GM23338 (cell line): Measurements from ENCODE around the gene VSTM2B. TPM values are rescaled to one million over a fixed set of nuclear protein-coding genes. Genes with fewer than 3 reads are reported as not detected.

Source experiments
- ATAC-seq: fragments of 200-7000 bp; cut with Tn5 transposase; 3 replicates; pipeline ENCODE4 v1.9.1; 2020
- DNase-seq: peaks from one replicate; pipeline ENCODE4 v3.0.0-alpha.2; 2015; ENCODE audit warnings: low spot score
- H2AFZ ChIP-seq: fragments of 200-600 bp; sonication (generic); 2 replicates; pipeline ENCODE4 v1.8.0; 2016; ENCODE audit warnings: antibody characterized with exemption, mild to moderate bottlenecking, moderate library complexity
- H3F3A ChIP-seq: fragments of 200-600 bp; sonication (generic); replicated peaks from 2 replicates; pipeline ENCODE4 v1.8.0; 2017; ENCODE audit warnings: antibody characterized with exemption, mixed run types, low read depth
- H3K27ac ChIP-seq: fragments of 200-600 bp; sonication (generic); 2 replicates; pipeline ENCODE4 v1.6.1; 2016; ENCODE audit warnings: low read depth
- H3K27me3 ChIP-seq: fragments of 200-600 bp; sonication (generic); 2 replicates; pipeline ENCODE4 v1.8.0; 2016; ENCODE audit warnings: mild to moderate bottlenecking, mixed run types, moderate library complexity; ENCODE audit not compliant: insufficient read depth
- H3K36me3 ChIP-seq: fragments of 200-600 bp; sonication (generic); 2 replicates; pipeline ENCODE4 v1.8.0; 2016; ENCODE audit warnings: mild to moderate bottlenecking; ENCODE audit not compliant: insufficient read depth
- H3K4me1 ChIP-seq: fragments of 200-600 bp; sonication (generic); 2 replicates; pipeline ENCODE4 v1.8.0; 2016; ENCODE audit warnings: mild to moderate bottlenecking, moderate library complexity; ENCODE audit not compliant: insufficient read depth
- H3K4me2 ChIP-seq: fragments of 200-600 bp; sonication (generic); 2 replicates; pipeline ENCODE4 v1.7.1; 2017; ENCODE audit warnings: mixed run types
- H3K4me3 ChIP-seq: fragments of 200-600 bp; sonication (generic); 2 replicates; pipeline ENCODE4 v1.6.1; 2016; ENCODE audit warnings: mixed run types
- H3K79me2 ChIP-seq: fragments of 200-600 bp; sonication (generic); replicated peaks from 2 replicates; pipeline ENCODE4 v1.8.0; 2017; ENCODE audit warnings: mild to moderate bottlenecking; ENCODE audit not compliant: insufficient read depth
- H3K9me2 ChIP-seq: fragments of 200-600 bp; sonication (generic); 2 replicates; pipeline ENCODE4 v1.8.0; 2017; ENCODE audit not compliant: insufficient read depth
- H4K20me1 ChIP-seq: fragments of 200-600 bp; sonication (generic); replicated peaks from 2 replicates; pipeline ENCODE4 v1.8.0; 2017; ENCODE audit warnings: mild to moderate bottlenecking; ENCODE audit not compliant: insufficient read depth
- H3K27ac Mint-ChIP-seq: 2 replicates; pipeline ENCODE4 v1.8.0; 2020; ENCODE audit warnings: inconsistent platforms, mild to moderate bottlenecking, moderate library complexity, mixed read lengths
- H3K27me3 Mint-ChIP-seq: 3 replicates; pipeline ENCODE4 v1.8.0; 2022; ENCODE audit warnings: low read depth, mild to moderate bottlenecking, moderate library complexity, mixed read lengths, inconsistent platforms; ENCODE audit not compliant: insufficient read depth, poor library complexity
- H3K36me3 Mint-ChIP-seq: 3 replicates; pipeline ENCODE4 v1.8.0; 2021; ENCODE audit warnings: low read depth, mild to moderate bottlenecking, inconsistent platforms, moderate library complexity, mixed read lengths
- H3K4me1 Mint-ChIP-seq: 3 replicates; pipeline ENCODE4 v1.8.0; 2020; ENCODE audit warnings: mild to moderate bottlenecking, inconsistent platforms, mixed read lengths
- H3K4me3 Mint-ChIP-seq: 3 replicates; pipeline ENCODE4 v1.8.0; 2021; ENCODE audit warnings: moderate library complexity, mild to moderate bottlenecking, inconsistent platforms, mixed read lengths
- H3K9me3 Mint-ChIP-seq: 3 replicates; pipeline ENCODE4 v1.8.0; 2020; ENCODE audit warnings: moderate library complexity, mild to moderate bottlenecking, inconsistent platforms, mixed read lengths
- NANOG ChIP-seq: IDR thresholded peaks from 2 replicates; pipeline ENCODE4 v1.6.1; 2016; ENCODE audit warnings: antibody characterized with exemption, borderline replicate concordance
- STAT1 ChIP-seq: IDR thresholded peaks from one replicate; pipeline ENCODE4 v1.6.1; 2016; ENCODE audit warnings: antibody characterized with exemption; ENCODE audit not compliant: unreplicated experiment
- ZNF331 ChIP-seq: fragments of 250-450 bp; sonication (Bioruptor Pico); IDR thresholded peaks from 2 replicates; pipeline ENCODE4 v1.5.0; 2020; ENCODE audit warnings: low read depth, mild to moderate bottlenecking, moderate library complexity
- polyA plus RNA-seq: library from polyadenylated mRNA; unstranded; fragments of >200 nt; fragmentation: Nextera tagmentation; extraction: Ambion mirVana; gene quantifications from 2 replicates; pipeline ENCODE4 v1.2.1, GENCODE V29; 2016
- total RNA-seq: library from RNA; depleted of rRNA; stranded (reverse); fragments of >200 nt; shearing (Covaris generic); gene quantifications from 2 replicates; pipeline ENCODE4 v1.2.3, GENCODE V29; 2014
- TF ChIP-seq, protein P1 (sequence below): fragments of 250-450 bp; sonication (Bioruptor Pico); IDR thresholded peaks from 2 replicates; pipeline ENCODE4 v1.5.0; 2020; ENCODE audit warnings: mild to moderate bottlenecking, moderate library complexity
- TF ChIP-seq, protein P2 (sequence below): IDR thresholded peaks from one replicate; pipeline ENCODE4 v1.6.1; 2018; ENCODE audit warnings: antibody characterized with exemption; ENCODE audit not compliant: unreplicated experiment

Gene VSTM2B
- total and polyA plus RNA-seq, 2 experiments from 2014 or later, result 1.2 to 1.8 TPM

DNA sequence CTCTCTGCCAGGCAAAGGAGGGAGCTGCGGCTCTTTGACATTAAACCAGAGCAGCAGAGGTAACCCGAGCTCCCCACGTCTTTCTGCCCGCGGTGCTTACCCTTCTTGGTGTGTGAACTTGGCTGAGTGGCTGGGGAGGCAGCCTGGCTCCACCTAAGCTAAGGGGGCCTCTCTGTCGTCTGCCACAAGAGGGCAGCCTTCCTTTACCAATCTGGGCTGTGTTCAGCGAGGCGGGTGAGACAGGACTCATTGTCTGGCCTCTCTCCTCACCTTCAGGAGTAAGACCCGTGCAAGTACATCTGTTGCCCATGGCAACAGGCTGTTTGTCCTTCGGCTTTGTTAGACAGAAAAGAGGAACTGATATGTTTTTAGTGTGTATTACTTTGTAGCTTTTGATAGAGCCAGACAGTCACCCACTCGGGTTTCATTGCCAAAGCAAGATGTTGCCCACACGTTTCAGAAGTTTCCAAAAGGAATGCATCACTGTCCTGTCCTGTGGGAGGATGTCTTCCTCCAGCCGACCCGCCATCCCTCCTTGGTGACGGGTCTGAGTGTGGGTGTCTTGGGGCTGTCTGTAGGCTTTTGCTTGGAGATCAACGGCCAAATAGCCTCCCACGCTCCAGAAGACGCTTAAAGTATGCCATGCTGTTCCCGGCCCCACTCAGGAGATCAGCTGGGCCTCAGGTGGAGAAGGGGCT, 84.9 kb downstream of the VSTM2B start (continued):
- TF ChIP-seq, protein P1, sequence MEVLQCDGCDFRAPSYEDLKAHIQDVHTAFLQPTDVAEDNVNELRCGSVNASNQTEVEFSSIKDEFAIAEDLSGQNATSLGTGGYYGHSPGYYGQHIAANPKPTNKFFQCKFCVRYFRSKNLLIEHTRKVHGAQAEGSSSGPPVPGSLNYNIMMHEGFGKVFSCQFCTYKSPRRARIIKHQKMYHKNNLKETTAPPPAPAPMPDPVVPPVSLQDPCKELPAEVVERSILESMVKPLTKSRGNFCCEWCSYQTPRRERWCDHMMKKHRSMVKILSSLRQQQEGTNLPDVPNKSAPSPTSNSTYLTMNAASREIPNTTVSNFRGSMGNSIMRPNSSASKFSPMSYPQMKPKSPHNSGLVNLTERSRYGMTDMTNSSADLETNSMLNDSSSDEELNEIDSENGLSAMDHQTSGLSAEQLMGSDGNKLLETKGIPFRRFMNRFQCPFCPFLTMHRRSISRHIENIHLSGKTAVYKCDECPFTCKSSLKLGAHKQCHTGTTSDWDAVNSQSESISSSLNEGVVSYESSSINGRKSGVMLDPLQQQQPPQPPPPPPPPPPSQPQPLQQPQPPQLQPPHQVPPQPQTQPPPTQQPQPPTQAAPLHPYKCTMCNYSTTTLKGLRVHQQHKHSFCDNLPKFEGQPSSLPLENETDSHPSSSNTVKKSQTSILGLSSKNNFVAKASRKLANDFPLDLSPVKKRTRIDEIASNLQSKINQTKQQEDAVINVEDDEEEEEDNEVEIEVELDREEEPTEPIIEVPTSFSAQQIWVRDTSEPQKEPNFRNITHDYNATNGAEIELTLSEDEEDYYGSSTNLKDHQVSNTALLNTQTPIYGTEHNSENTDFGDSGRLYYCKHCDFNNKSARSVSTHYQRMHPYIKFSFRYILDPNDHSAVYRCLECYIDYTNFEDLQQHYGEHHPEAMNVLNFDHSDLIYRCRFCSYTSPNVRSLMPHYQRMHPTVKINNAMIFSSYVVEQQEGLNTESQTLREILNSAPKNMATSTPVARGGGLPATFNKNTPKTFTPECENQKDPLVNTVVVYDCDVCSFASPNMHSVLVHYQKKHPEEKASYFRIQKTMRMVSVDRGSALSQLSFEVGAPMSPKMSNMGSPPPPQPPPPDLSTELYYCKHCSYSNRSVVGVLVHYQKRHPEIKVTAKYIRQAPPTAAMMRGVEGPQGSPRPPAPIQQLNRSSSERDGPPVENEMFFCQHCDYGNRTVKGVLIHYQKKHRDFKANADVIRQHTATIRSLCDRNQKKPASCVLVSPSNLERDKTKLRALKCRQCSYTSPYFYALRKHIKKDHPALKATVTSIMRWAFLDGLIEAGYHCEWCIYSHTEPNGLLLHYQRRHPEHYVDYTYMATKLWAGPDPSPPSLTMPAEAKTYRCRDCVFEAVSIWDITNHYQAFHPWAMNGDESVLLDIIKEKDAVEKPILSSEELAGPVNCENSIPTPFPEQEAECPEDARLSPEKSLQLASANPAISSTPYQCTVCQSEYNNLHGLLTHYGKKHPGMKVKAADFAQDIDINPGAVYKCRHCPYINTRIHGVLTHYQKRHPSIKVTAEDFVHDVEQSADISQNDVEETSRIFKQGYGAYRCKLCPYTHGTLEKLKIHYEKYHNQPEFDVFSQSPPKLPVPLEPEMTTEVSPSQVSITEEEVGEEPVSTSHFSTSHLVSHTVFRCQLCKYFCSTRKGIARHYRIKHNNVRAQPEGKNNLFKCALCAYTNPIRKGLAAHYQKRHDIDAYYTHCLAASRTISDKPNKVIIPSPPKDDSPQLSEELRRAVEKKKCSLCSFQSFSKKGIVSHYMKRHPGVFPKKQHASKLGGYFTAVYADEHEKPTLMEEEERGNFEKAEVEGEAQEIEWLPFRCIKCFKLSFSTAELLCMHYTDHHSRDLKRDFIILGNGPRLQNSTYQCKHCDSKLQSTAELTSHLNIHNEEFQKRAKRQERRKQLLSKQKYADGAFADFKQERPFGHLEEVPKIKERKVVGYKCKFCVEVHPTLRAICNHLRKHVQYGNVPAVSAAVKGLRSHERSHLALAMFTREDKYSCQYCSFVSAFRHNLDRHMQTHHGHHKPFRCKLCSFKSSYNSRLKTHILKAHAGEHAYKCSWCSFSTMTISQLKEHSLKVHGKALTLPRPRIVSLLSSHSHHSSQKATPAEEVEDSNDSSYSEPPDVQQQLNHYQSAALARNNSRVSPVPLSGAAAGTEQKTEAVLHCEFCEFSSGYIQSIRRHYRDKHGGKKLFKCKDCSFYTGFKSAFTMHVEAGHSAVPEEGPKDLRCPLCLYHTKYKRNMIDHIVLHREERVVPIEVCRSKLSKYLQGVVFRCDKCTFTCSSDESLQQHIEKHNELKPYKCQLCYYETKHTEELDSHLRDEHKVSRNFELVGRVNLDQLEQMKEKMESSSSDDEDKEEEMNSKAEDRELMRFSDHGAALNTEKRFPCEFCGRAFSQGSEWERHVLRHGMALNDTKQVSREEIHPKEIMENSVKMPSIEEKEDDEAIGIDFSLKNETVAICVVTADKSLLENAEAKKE (CRISPR knock-in tag), result no peak
- TF ChIP-seq, protein P2, sequence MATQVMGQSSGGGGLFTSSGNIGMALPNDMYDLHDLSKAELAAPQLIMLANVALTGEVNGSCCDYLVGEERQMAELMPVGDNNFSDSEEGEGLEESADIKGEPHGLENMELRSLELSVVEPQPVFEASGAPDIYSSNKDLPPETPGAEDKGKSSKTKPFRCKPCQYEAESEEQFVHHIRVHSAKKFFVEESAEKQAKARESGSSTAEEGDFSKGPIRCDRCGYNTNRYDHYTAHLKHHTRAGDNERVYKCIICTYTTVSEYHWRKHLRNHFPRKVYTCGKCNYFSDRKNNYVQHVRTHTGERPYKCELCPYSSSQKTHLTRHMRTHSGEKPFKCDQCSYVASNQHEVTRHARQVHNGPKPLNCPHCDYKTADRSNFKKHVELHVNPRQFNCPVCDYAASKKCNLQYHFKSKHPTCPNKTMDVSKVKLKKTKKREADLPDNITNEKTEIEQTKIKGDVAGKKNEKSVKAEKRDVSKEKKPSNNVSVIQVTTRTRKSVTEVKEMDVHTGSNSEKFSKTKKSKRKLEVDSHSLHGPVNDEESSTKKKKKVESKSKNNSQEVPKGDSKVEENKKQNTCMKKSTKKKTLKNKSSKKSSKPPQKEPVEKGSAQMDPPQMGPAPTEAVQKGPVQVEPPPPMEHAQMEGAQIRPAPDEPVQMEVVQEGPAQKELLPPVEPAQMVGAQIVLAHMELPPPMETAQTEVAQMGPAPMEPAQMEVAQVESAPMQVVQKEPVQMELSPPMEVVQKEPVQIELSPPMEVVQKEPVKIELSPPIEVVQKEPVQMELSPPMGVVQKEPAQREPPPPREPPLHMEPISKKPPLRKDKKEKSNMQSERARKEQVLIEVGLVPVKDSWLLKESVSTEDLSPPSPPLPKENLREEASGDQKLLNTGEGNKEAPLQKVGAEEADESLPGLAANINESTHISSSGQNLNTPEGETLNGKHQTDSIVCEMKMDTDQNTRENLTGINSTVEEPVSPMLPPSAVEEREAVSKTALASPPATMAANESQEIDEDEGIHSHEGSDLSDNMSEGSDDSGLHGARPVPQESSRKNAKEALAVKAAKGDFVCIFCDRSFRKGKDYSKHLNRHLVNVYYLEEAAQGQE, result no peak
- TF ChIP-seq ZNF331 (CRISPR knock-in tag) (no peak), STAT1 (no peak)

DNA sequence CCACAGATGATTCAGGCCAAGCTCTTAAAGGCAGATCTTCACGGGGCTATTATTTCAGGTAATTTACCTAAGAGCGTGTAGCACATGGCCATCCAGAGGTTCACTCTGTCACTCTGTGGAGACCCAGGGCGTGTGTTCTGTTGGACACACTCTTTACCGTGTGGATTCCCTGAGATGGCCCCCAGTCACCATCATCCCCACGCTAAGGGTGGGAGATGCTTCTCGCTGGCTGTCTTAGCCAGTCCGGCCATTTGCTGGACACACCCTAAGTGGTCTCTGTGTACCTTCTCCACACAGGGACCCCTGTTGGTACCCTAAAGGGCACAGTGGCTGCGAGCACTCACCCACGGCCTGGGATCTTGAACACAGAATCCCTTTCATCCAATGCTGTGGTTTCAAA, 86.3 kb downstream of the VSTM2B start:
- H3K36me3 Mint-ChIP-seq, result peaks cover 55% of the 10 kb centered on the region
- DNase-seq, result no peak
- Histone ChIP-seq H2AFZ (no peak overlapping the region), H3K4me3 (no peak overlapping the region), H3K27me3 (no peaks in the 10 kb centered on the region), H3K79me2 (peaks cover 5% of the 10 kb centered on the region), H3K36me3 (no peaks in the 10 kb centered on the region), H3K27ac (no peak overlapping the region), H4K20me1 (no peaks in the 10 kb centered on the region), H3F3A (no peaks in the 10 kb centered on the region), H3K4me1 (no peaks in the 10 kb centered on the region), H3K4me2 (no peak overlapping the region), H3K9me2 (no peaks in the 10 kb centered on the region)
- H3K27ac Mint-ChIP-seq, result no peak overlapping the region
- no peaks in the 10 kb centered on the region for H3K9me3 Mint-ChIP-seq
- no peak overlapping the region for H3K4me3 Mint-ChIP-seq
- H3K4me1 Mint-ChIP-seq, result peaks cover 2% of the 10 kb centered on the region; the same call in 2 of the 3 replicates
- no peak for TF ChIP-seq NANOG
- ATAC-seq, result no peak
- H3K27me3 Mint-ChIP-seq, result peaks cover 2% of the 10 kb centered on the region
